Measurements from ENCODE around the gene MAPT. TPM values are rescaled to one million over a fixed set of nuclear protein-coding genes. Genes with fewer than 3 reads are reported as not detected.

Gene MAPT
- total and polyA plus RNA-seq, 4 donors: 0.27 to 3.8 (median 1.8) TPM

DNA sequence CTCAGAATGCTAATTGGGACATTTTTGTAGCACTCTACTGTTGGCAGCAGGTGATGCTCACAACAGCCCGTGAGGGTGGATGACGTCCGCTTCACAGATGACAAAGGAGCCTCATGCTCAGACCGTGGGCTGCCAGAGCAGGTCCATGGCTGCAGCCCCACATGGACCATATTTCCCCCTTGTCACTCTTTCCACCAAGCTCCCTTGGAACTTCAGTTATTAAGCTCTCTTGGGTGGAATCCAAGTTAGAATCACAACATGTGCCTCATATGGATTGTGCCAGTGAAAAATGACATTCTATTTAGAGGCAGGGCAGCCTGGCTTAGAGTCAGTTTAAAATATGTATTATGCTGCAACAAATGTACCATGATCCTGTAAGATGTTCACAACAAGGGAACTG, 71.5 kb downstream of the MAPT start:
- DNase-seq (no peak), ATAC-seq (ENCODE audit: insufficient read depth, low FRiP score) (no peak)
- TF ChIP-seq, protein P1, sequence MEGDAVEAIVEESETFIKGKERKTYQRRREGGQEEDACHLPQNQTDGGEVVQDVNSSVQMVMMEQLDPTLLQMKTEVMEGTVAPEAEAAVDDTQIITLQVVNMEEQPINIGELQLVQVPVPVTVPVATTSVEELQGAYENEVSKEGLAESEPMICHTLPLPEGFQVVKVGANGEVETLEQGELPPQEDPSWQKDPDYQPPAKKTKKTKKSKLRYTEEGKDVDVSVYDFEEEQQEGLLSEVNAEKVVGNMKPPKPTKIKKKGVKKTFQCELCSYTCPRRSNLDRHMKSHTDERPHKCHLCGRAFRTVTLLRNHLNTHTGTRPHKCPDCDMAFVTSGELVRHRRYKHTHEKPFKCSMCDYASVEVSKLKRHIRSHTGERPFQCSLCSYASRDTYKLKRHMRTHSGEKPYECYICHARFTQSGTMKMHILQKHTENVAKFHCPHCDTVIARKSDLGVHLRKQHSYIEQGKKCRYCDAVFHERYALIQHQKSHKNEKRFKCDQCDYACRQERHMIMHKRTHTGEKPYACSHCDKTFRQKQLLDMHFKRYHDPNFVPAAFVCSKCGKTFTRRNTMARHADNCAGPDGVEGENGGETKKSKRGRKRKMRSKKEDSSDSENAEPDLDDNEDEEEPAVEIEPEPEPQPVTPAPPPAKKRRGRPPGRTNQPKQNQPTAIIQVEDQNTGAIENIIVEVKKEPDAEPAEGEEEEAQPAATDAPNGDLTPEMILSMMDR (IDR thresholded peaks at IDR 0.05; ENCODE audit: control extremely low read depth, extremely low read depth): no peak
- 72 to 74% methylated on average over 4 of the region's 4 CpGs for WGBS, 2 donors
- no peak overlapping the region for H3K4me3 ChIP-seq
- H3K36me3 ChIP-seq (ENCODE audit: control insufficient read depth in 4 of 4, insufficient read depth in 4 of 4, low read length in 4 of 4): no peaks in the 10 kb centered on the region
- peaks cover 0 to 3% (median 0%) of the 10 kb centered on the region in 3 donors for H3K27me3 ChIP-seq (ENCODE audit: control insufficient read depth in 3 of 3, insufficient read depth in 3 of 3, low read length in 2 of 3)
- H3K27ac ChIP-seq (ENCODE audit: low read depth in 1 of 2, low read length in 1 of 2): no peak overlapping the region
- H3K4me1 ChIP-seq (ENCODE audit: control insufficient read depth in 5 of 5, insufficient read depth in 5 of 5, low read length in 5 of 5): peaks cover 0 to 2% (median 0%) of the 10 kb centered on the region in 5 donors
- H3K9me3 ChIP-seq (ENCODE audit: control insufficient read depth in 4 of 4, insufficient read depth in 3 of 4, low read length in 3 of 4): no peaks in the 10 kb centered on the region
- no peak overlapping the region for H3K9ac ChIP-seq (ENCODE audit: insufficient read depth in 1 of 2, low read length in 2 of 2)

- TF ChIP-seq, protein P1 (IDR thresholded peaks at IDR 0.05; ENCODE audit: control extremely low read depth, extremely low read depth): no peak
- Histone ChIP-seq H3K9me3 (ENCODE audit: control insufficient read depth in 4 of 4, insufficient read depth in 3 of 4, low read length in 3 of 4) (no peaks in the 10 kb centered on the region), H3K36me3 (ENCODE audit: control insufficient read depth in 4 of 4, insufficient read depth in 4 of 4, low read length in 4 of 4) (no peaks in the 10 kb centered on the region), H3K9ac (ENCODE audit: insufficient read depth in 1 of 2, low read length in 2 of 2) (no peak overlapping the region), H3K4me3 (no peak overlapping the region), H3K27me3 (ENCODE audit: control insufficient read depth in 3 of 3, insufficient read depth in 3 of 3, low read length in 2 of 3) (peaks cover 0 to 3% (median 0%) of the 10 kb centered on the region in 3 donors), H3K4me1 (ENCODE audit: control insufficient read depth in 5 of 5, insufficient read depth in 5 of 5, low read length in 5 of 5) (peaks cover 0 to 2% (median 0%) of the 10 kb centered on the region in 5 donors), H3K27ac (ENCODE audit: low read depth in 1 of 2, low read length in 1 of 2) (no peak overlapping the region)
- DNase-seq (no peak), ATAC-seq (ENCODE audit: insufficient read depth, low FRiP score) (no peak)
- WGBS, 2 donors: 40 to 66% methylated on average over 2 of the region's 2 CpGs
Measured at GRCh38 chr17:45966606-45967280, 72.4 kb downstream of the MAPT start.

- no peak for ATAC-seq (ENCODE audit: insufficient read depth, low FRiP score)
- no peak overlapping the region for H3K4me3 ChIP-seq
- no peak for DNase-seq
- H3K9ac ChIP-seq (ENCODE audit: insufficient read depth in 1 of 2, low read length in 2 of 2): no peak overlapping the region
- WGBS, 2 donors: 87 to 88% methylated on average over 5 of the region's 5 CpGs
- TF ChIP-seq, protein P1 (IDR thresholded peaks at IDR 0.05; ENCODE audit: control extremely low read depth, extremely low read depth): no peak
- no peaks in the 10 kb centered on the region for H3K9me3 ChIP-seq (ENCODE audit: control insufficient read depth in 4 of 4, insufficient read depth in 3 of 4, low read length in 3 of 4)
- H3K4me1 ChIP-seq (ENCODE audit: control insufficient read depth in 5 of 5, insufficient read depth in 5 of 5, low read length in 5 of 5): peaks cover 0 to 2% (median 0%) of the 10 kb centered on the region in 5 donors
- H3K36me3 ChIP-seq (ENCODE audit: control insufficient read depth in 4 of 4, insufficient read depth in 4 of 4, low read length in 4 of 4): no peaks in the 10 kb centered on the region
- peaks cover 0 to 3% (median 0%) of the 10 kb centered on the region in 3 donors for H3K27me3 ChIP-seq (ENCODE audit: control insufficient read depth in 3 of 3, insufficient read depth in 3 of 3, low read length in 2 of 3)
- H3K27ac ChIP-seq (ENCODE audit: low read depth in 1 of 2, low read length in 1 of 2): no peak overlapping the region
Measured at GRCh38 chr17:45967378-45967777, 73.0 kb downstream of the MAPT start.

Data from lung (tissue), 12 donors.